Activated CD4-positive, alpha-beta memory T cell treated with anti-CD3 and anti-CD28 coated beads for 36 hours (primary cell): ENCODE data around the gene GGA1. TPM values are rescaled to one million over a fixed set of nuclear protein-coding genes. Genes with fewer than 3 reads are reported as not detected.
"Not testable (repeated sequence)": the region's sequence is repeated elsewhere in the genome, so short reads cannot be mapped to it uniquely, and the experiment has no call there.

Experiments used
- CTCF ChIA-PET: fragments of 350-600 bp; sonication (Branson Sonifier 250); formaldehyde crosslinking; loops from one replicate; lab custom pipeline; 2021; ENCODE audit warnings: antibody characterized with exemption, inconsistent platforms; lab: Charles Lee
- POLR2A ChIA-PET: fragments of 350-600 bp; sonication (Branson Sonifier 250); formaldehyde crosslinking; loops from one replicate; lab custom pipeline; 2021; ENCODE audit warnings: antibody characterized with exemption; lab: Charles Lee
- DNase-seq: peaks from one replicate; pipeline ENCODE4 v3.0.0-alpha.2; 2020
- H3K27ac Mint-ChIP-seq: one replicate; pipeline ENCODE4 v1.8.0; 2021; ENCODE audit warnings: mixed read lengths
- H3K27me3 Mint-ChIP-seq: one replicate; pipeline ENCODE4 v1.8.0; 2021; ENCODE audit warnings: mixed read lengths
- H3K36me3 Mint-ChIP-seq: one replicate; pipeline ENCODE4 v1.8.0; 2021; ENCODE audit warnings: mixed read lengths
- H3K4me1 Mint-ChIP-seq: one replicate; pipeline ENCODE4 v1.8.0; 2021; ENCODE audit warnings: low read depth, mixed read lengths
- H3K4me3 Mint-ChIP-seq: one replicate; pipeline ENCODE4 v1.8.0; 2021; ENCODE audit warnings: mild to moderate bottlenecking, mixed read lengths
- H3K9me3 Mint-ChIP-seq: one replicate; pipeline ENCODE4 v1.8.0; 2021; ENCODE audit warnings: mixed read lengths
- intact Hi-C: fragments of 100-400 bp; cut with micrococcal nuclease; formaldehyde crosslinking; loops from one replicate; pipeline ENCODE4 v1.15.1; 2023
- total RNA-seq, 2 experiments: library from RNA; stranded (reverse); gene quantifications; one replicate each; pipeline ENCODE4 v1.2.3, GENCODE V29; 2021

The GGA1 gene
- total RNA-seq, 2 experiments from 2014 or later = 59.0 to 61.1 TPM

DNA sequence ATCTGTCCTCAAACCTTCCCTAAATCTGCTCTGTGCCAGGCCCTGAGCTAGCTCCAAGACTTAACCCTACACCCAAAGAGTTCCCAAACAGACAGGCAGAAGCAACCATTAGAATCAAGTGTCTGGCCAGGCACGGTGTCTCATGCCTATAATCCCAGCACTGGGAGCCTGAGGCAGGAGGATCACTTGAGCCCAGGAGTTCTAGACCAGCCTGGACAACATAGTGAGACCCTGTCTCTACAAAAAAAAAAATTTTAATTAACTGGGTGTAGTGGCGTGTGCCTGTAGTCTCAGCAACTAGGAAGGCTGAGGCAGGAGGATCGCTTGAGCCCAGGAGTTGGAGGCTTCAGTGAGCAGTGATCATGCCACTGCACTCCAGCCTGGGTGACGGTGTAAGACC, 47.9 kb downstream of the GGA1 start:
- intact Hi-C loops, H3K4me3 Mint-ChIP-seq: not testable (repeated sequence)
- CTCF ChIA-PET = interaction anchor here (14.0 kb wide), 1 partner anchor 14 kb away, joined by 184 read pairs; no protein-coding TSS in a partner anchor

GRCh38 chr22:37657590-37658132, 49.0 kb downstream of the GGA1 start:
- intact Hi-C loops = loop anchor here (1.0 to 2.0 kb wide), 3 partner anchors 15 to 49 kb away; partner anchors contain the start of gene GGA1
- DNase-seq = no peak
- Mint-ChIP-seq H3K27me3 (no peaks in the 10 kb centered on the region), H3K27ac (peak overlapping the region; percentile 72), H3K4me1 (peaks cover 31% of the 10 kb centered on the region), H3K4me3 (peak overlapping the region; percentile 82), H3K36me3 (peaks cover 16% of the 10 kb centered on the region), H3K9me3 (no peaks in the 10 kb centered on the region)
- POLR2A ChIA-PET = interaction anchor here (0.5 to 4.5 kb wide), 12 partner anchors 8 to 65 kb away, joined by 3 to 30 read pairs (median 5); partner anchors contain the start of genes GGA1, LGALS1 and SH3BP1
- CTCF ChIA-PET = interaction anchor here (0.8 to 14.0 kb wide), 9 partner anchors 9 to 50 kb away, joined by 3 to 184 read pairs (median 6); partner anchors contain the start of genes GGA1 and LGALS1

More for the DNA sequence above, 47.9 kb downstream of the GGA1 start:
- not testable (repeated sequence) for H3K27me3 Mint-ChIP-seq, H3K27ac Mint-ChIP-seq, H3K9me3 Mint-ChIP-seq, DNase-seq
- Mint-ChIP-seq H3K4me1 (peaks cover 31% of the 10 kb centered on the region), H3K36me3 (peaks cover 11% of the 10 kb centered on the region)
- POLR2A ChIA-PET = interaction anchor here (4.5 kb wide), 1 partner anchor 15 kb away, joined by 30 read pairs; no protein-coding TSS in a partner anchor

DNA sequence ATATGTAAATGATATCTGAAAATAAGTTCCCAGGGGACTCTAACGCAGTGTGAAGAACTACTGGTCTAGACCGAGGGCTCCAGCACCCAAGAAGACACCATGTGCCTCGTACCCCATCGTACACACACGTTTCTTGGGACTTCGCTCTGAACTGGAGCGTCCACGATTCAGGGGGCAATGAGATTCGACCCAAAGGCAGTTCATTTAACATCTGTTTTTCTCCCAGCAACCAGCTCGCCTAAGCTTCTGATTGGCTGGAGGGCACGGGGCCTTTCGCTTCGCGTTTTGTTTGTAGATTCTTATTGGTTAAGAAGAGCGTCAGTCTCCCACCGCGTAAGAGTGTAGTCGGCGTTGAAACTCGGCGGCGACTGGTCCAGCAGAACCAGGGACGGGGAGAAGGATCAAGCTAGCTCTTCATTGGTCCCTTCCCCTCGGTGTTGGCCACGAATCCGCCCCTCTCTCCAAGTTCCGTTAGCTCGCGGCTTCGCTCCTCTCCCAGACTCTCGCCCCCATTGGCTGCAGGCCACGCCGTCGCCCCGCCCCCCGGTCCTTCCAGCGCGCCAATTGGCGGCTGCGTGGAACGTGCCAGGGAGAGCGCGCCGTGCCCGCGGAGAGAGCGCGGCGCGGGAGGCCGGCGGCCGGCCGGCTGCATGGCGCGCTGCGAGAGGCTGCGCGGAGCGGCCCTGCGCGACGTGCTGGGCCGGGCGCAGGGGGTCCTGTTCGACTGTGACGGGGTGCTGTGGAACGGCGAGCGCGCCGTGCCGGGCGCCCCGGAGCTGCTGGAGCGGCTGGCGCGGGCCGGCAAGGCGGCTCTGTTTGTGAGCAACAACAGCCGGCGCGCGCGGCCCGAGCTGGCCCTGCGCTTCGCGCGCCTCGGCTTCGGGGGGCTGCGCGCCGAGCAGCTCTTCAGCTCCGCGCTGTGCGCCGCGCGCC, 49.8 kb downstream of the GGA1 start, which contains the start of gene PDXP:
PDXP (plus strand) TSS at position 591 of the 933 bp plus-strand sequence; CDS start at position 651, 60 bp downstream.
- H3K4me1 Mint-ChIP-seq = peaks cover 31% of the 10 kb centered on the region
- no peaks in the 10 kb centered on the region for H3K27me3 Mint-ChIP-seq
- peaks cover 10% of the 10 kb centered on the region for H3K36me3 Mint-ChIP-seq
- H3K27ac Mint-ChIP-seq = peak within 1 kb of the TSS; percentile 72
- no peaks in the 10 kb centered on the region for H3K9me3 Mint-ChIP-seq
- peak; percentile 98 for DNase-seq
- ChIA-PET POLR2A (interaction anchor here (0.6 to 4.5 kb wide), 14 partner anchors 8 to 210 kb away, joined by 3 to 30 read pairs (median 4); partner anchors contain the start of genes GGA1, LGALS1 and SH3BP1), CTCF (interaction anchor here (0.8 to 14.0 kb wide), 8 partner anchors 10 to 50 kb away, joined by 3 to 184 read pairs (median 13); partner anchors contain the start of genes GGA1 and LGALS1)
- intact Hi-C loops = loop anchor here (1.0 to 2.0 kb wide), 3 partner anchors 16 to 50 kb away; partner anchors contain the start of gene GGA1
- peak within 1 kb of the TSS; percentile 87 for H3K4me3 Mint-ChIP-seq

GRCh38 chr22:37659066-37659896, 50.6 kb downstream of the GGA1 start:
- intact Hi-C loops = loop anchor here (2.0 kb wide), 1 partner anchor 16 kb away; no protein-coding TSS in a partner anchor
- H3K27me3 Mint-ChIP-seq = no peaks in the 10 kb centered on the region
- H3K4me3 Mint-ChIP-seq = peak overlapping the region; percentile 87
- H3K9me3 Mint-ChIP-seq = no peaks in the 10 kb centered on the region
- no peak overlapping the region for H3K27ac Mint-ChIP-seq
- H3K36me3 Mint-ChIP-seq = peaks cover 6% of the 10 kb centered on the region
- H3K4me1 Mint-ChIP-seq = peaks cover 31% of the 10 kb centered on the region
- DNase-seq = peak; percentile 27
- ChIA-PET CTCF (interaction anchor here (1.2 to 14.0 kb wide), 6 partner anchors 17 to 51 kb away, joined by 3 to 184 read pairs (median 22); partner anchors contain the start of genes GGA1, LGALS1 and NOL12), POLR2A (interaction anchor here (0.6 to 4.5 kb wide), 9 partner anchors 12 to 97 kb away, joined by 3 to 30 read pairs (median 5); partner anchors contain the start of gene LGALS1)

DNA sequence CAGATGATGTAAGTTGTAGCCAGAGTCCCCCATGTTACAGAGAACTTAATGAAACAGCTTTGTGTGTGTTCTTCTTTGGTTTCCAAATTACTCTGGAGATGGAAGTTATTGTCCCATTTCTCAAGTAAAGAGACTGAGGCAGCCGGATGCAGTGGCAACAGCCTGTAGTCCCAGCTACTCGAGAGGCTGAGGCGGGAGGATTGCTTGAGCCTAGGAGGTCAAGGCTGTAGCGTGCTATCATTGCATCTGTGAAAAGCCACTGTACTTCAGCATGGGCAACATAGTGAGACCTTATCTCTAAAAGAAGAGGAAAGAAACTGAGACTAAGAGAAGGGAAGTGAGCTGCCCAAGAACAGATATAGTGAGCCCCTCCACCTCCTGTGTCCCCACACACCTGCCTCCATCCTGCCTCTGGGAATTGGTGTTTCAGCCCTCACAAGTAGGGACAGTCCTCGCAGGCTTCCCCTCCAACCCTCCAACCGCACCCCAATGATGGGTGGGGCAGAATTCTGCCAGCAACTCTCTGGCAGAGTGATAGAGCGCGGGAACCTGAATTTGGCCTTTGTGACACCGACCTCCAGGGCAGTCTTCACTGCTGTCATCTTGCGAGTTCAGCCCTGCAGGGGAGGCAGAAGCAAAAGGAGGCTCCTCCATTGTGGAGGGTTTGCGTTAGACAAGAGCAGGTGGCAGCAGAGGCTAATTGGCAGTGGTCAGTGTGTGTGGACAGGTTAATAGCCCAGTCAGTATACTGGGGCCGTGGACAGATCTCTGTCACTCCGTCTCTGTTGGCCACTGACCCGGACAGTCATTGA, 51.5 kb downstream of the GGA1 start:
- intact Hi-C loops = loop anchor here (2.0 kb wide), 1 partner anchor 17 kb away; no protein-coding TSS in a partner anchor
- DNase-seq = no peak
- H3K4me1 Mint-ChIP-seq = peaks cover 31% of the 10 kb centered on the region
- peak overlapping the region; percentile 87 for H3K4me3 Mint-ChIP-seq
- H3K27me3 Mint-ChIP-seq = no peaks in the 10 kb centered on the region
- no peaks in the 10 kb centered on the region for H3K9me3 Mint-ChIP-seq
- H3K27ac Mint-ChIP-seq = no peak overlapping the region
- H3K36me3 Mint-ChIP-seq = peaks cover 6% of the 10 kb centered on the region
- POLR2A ChIA-PET = interaction anchor here (0.6 to 4.5 kb wide), 4 partner anchors 11 to 98 kb away, joined by 3 to 30 read pairs (median 6); partner anchors contain the start of gene LGALS1
- CTCF ChIA-PET = interaction anchor here (1.2 to 14.0 kb wide), 7 partner anchors 15 to 52 kb away, joined by 3 to 184 read pairs (median 7); partner anchors contain the start of genes GGA1, LGALS1 and NOL12

- no peaks in the 10 kb centered on the region for H3K9me3 Mint-ChIP-seq
- DNase-seq = no peak
- peak overlapping the region; percentile 17 for H3K4me3 Mint-ChIP-seq
- ChIA-PET CTCF (interaction anchor here (1.0 to 14.0 kb wide), 8 partner anchors 11 to 53 kb away, joined by 3 to 184 read pairs (median 6); partner anchors contain the start of genes GGA1, LGALS1 and NOL12), POLR2A (interaction anchor here (1.1 to 1.9 kb wide), 2 partner anchors 11 to 15 kb away, joined by 3 to 9 read pairs; partner anchors contain the start of gene LGALS1)
- peaks cover 7% of the 10 kb centered on the region for H3K36me3 Mint-ChIP-seq
- no peak overlapping the region for H3K27ac Mint-ChIP-seq
- intact Hi-C loops = no loop called here
- peaks cover 31% of the 10 kb centered on the region for H3K4me1 Mint-ChIP-seq
- no peaks in the 10 kb centered on the region for H3K27me3 Mint-ChIP-seq
Measured at GRCh38 chr22:37660709-37661045, 52.0 kb downstream of the GGA1 start.

DNA sequence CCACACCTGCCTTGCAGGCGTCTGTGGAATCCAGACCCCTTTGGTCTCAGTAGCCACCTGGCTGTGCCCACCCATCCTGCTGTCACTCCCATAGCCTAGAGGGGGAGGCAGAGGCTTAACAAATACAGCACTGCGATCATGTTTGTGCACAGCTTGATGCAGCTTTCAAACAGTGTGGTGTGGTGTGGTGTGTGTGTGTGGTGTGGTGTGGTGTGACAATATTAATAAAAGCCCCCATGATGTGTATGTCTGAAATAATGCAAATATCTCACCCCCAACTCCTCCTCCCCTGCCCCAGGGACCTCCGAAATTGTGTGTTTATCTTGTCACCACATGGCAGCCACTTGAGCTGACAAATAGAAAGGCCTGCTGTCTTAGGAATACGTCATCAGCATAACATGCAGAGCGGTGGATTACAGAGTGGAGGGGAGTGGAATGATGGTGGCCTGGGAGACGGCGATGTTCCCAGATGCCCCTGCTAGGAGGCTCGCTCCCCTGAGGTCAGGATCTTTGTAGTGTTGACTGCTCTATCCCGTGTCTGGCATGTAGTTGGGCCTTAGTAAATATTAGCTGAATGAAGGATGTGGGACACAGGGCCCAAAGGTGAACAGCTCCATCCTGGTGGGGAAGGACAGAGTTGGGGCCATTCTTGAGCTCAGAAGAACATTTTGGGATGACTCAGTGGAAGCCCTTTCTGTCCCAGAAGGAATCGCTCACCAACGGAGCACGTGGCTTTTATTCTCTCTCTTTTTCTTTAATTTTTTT, 52.7 kb downstream of the GGA1 start:
- no peak for DNase-seq
- Mint-ChIP-seq H3K36me3 (peaks cover 12% of the 10 kb centered on the region), H3K27me3 (no peaks in the 10 kb centered on the region), H3K9me3 (no peaks in the 10 kb centered on the region), H3K4me3 (no peak overlapping the region), H3K27ac (no peak overlapping the region), H3K4me1 (peaks cover 31% of the 10 kb centered on the region)
- CTCF ChIA-PET = interaction anchor here (0.8 to 14.0 kb wide), 8 partner anchors 10 to 94 kb away, joined by 4 to 184 read pairs (median 6); partner anchors contain the start of gene LGALS1
- intact Hi-C loops = no loop called here
- POLR2A ChIA-PET = interaction anchor here (1.1 to 1.9 kb wide), 2 partner anchors 10 to 14 kb away, joined by 3 to 9 read pairs; partner anchors contain the start of gene LGALS1

DNA sequence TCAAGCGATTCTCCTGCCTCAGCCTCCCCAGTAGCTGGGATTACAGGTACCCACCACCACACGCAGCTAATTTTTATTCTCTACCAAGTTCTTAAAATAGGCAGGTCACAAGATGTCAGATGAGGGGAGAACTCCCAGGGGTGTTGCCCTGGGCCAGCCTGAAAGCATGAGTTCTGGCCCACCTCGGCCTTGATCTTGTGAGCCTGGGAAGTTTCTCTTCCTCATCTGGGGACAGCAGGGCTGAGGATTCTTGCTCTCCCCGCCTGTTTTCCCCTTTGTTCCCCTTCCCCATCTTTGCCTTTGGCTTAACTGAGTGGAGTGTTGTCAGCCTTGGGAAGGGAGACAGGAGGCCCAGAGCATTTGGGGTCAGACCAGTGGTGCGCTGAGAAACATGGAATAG, 53.4 kb downstream of the GGA1 start:
- no peak overlapping the region for H3K27ac Mint-ChIP-seq
- ChIA-PET POLR2A (interaction anchor here (1.9 kb wide), 1 partner anchor 13 kb away, joined by 9 read pairs; the partner anchor contains the start of gene LGALS1), CTCF (interaction anchor here (0.8 to 14.0 kb wide), 7 partner anchors 10 to 95 kb away, joined by 4 to 184 read pairs (median 6); partner anchors contain the start of gene LGALS1)
- DNase-seq = no peak
- H3K36me3 Mint-ChIP-seq = peaks cover 14% of the 10 kb centered on the region
- peaks cover 31% of the 10 kb centered on the region for H3K4me1 Mint-ChIP-seq
- H3K9me3 Mint-ChIP-seq = no peaks in the 10 kb centered on the region
- H3K27me3 Mint-ChIP-seq = no peaks in the 10 kb centered on the region
- intact Hi-C loops = no loop called here
- H3K4me3 Mint-ChIP-seq = no peak overlapping the region

- Mint-ChIP-seq H3K27ac (no peak overlapping the region), H3K9me3 (no peaks in the 10 kb centered on the region), H3K36me3 (peaks cover 14% of the 10 kb centered on the region), H3K27me3 (no peaks in the 10 kb centered on the region), H3K4me3 (no peak overlapping the region), H3K4me1 (peaks cover 25% of the 10 kb centered on the region)
- POLR2A ChIA-PET = interaction anchor here (0.6 to 1.3 kb wide), 3 partner anchors 13 to 726 kb away, joined by 3 read pairs; no protein-coding TSS in a partner anchor
- intact Hi-C loops = no loop called here
- DNase-seq = no peak
- CTCF ChIA-PET = interaction anchor here (0.8 to 14.0 kb wide), 3 partner anchors 13 to 27 kb away, joined by 3 to 184 read pairs (median 3); no protein-coding TSS in a partner anchor
Measured at GRCh38 chr22:37663521-37664140, 55.0 kb downstream of the GGA1 start.
